HCT116 (cell line): ENCODE results near the gene PLAU. TPM values are rescaled to one million over a fixed set of nuclear protein-coding genes. Genes with fewer than 3 reads are reported as not detected.

Experiments
- ATAC-seq: fragments of 200-7000 bp; cut with Tn5 transposase; 2 replicates; pipeline ENCODE4 v1.9.1; 2020; ENCODE audit warnings: mild to moderate bottlenecking, moderate library complexity
- BruUV-seq: library from RNA; stranded (reverse); fragments of 400-500 nt; replicated peaks from 2 replicates; lab custom pipeline; 2021; lab: Mats Ljungman, UMichigan
- CTCF ChIA-PET: fragments of 300-600 bp; sonication (Branson Sonifier 250); formaldehyde crosslinking; loops from one replicate; lab custom pipeline; 2021; ENCODE audit warnings: antibody characterized with exemption; lab: Charles Lee
- POLR2A ChIA-PET: fragments of 300-600, 350-600 bp; sonication (Branson Sonifier 250); formaldehyde crosslinking; loops from one replicate; lab custom pipeline; 2021; ENCODE audit warnings: antibody characterized with exemption; lab: Charles Lee
- RAD21 ChIA-PET, 2 experiments: fragments of 300-600 bp; sonication (Branson Sonifier 250); formaldehyde crosslinking; loops; one replicate each; lab custom pipeline; 2023; ENCODE audit warnings: low total read pairs in 2 of 2; ENCODE audit not compliant: uncharacterized antibody in 2 of 2, unreplicated experiment in 2 of 2, low non-redundant PET in 1 of 2; lab: Charles Lee
- DNase-seq: peaks from one replicate; pipeline ENCODE4 v3.0.0-alpha.2; 2010; ENCODE audit warnings: low read depth, low spot score
- H2AFZ ChIP-seq: fragments of 200-600 bp; shearing (Covaris generic), sonication (generic); 2 replicates; pipeline ENCODE4 v1.6.1; 2017; ENCODE audit warnings: low read depth, mixed run types, mixed read lengths, antibody characterized with exemption, low read length; ENCODE audit not compliant: poor library complexity, severe bottlenecking
- H3K27ac ChIP-seq: 2 replicates; pipeline ENCODE4 v1.5.1; 2012; ENCODE audit warnings: low read depth, low read length
- H3K27me3 ChIP-seq: fragments of 200-600 bp; sonication (generic); 2 replicates; pipeline ENCODE4 v1.6.1; 2016; ENCODE audit warnings: mixed run types, low read length, mixed read lengths; ENCODE audit not compliant: insufficient read depth
- H3K36me3 ChIP-seq, 2 experiments: fragments of 200-500 bp in 1 of 2; fragments of 200-600 bp in 1 of 2; sonication (Bioruptor generic) in 1 of 2; sonication (generic) in 1 of 2; 2 replicates each; pipeline versions ENCODE4 v1.5.1 to v1.6.1; 2014 to 2016; ENCODE audit warnings: low read length in 2 of 2, inconsistent platforms in 1 of 2, mixed read lengths in 1 of 2, mixed run types in 1 of 2; ENCODE audit not compliant: insufficient read depth in 2 of 2, control insufficient read depth in 1 of 2
- H3K4me1 ChIP-seq, 2 experiments: fragments of 200-600 bp in 1 of 2; sonication (generic) in 1 of 2; 2 replicates each; pipeline versions ENCODE4 v1.5.1 to v1.6.1; 2012 to 2017; ENCODE audit warnings: low read length in 2 of 2, inconsistent platforms in 1 of 2, mild to moderate bottlenecking in 1 of 2, mixed read lengths in 1 of 2, mixed run types in 1 of 2, moderate library complexity in 1 of 2; ENCODE audit not compliant: insufficient read depth in 2 of 2, control insufficient read depth in 1 of 2
- H3K4me2 ChIP-seq: fragments of 200-600 bp; sonication (generic); 2 replicates; pipeline ENCODE4 v1.6.1; 2017; ENCODE audit warnings: mixed run types, low read length, mixed read lengths
- H3K4me3 ChIP-seq, 2 experiments: fragments of 200-600 bp in 1 of 2; sonication (generic) in 1 of 2; replicated peaks in 1 of 2; 2 replicates each; pipeline ENCODE4 v1.5.1; 2011 to 2016; ENCODE audit warnings: low read length in 2 of 2, control low read depth in 1 of 2, low read depth in 1 of 2, mild to moderate bottlenecking in 1 of 2, mixed read lengths in 1 of 2, mixed run types in 1 of 2
- H3K79me2 ChIP-seq: fragments of 200-600 bp; sonication (generic); 2 replicates; pipeline ENCODE4 v1.6.1; 2017; ENCODE audit warnings: mild to moderate bottlenecking, mixed run types, low read length, moderate library complexity, mixed read lengths; ENCODE audit not compliant: insufficient read depth
- H3K9ac ChIP-seq: fragments of 200-600 bp; sonication (generic); 2 replicates; pipeline ENCODE4 v1.6.1; 2016; ENCODE audit warnings: low read length, mixed read lengths
- H3K9me2 ChIP-seq: fragments of 200-600 bp; sonication (generic), shearing (Covaris generic); 2 replicates; pipeline ENCODE4 v1.6.1; 2017; ENCODE audit warnings: mixed run types, mild to moderate bottlenecking, moderate library complexity; ENCODE audit not compliant: insufficient read depth
- H3K9me3 ChIP-seq, 2 experiments: fragments of 200-500 bp in 1 of 2; fragments of 200-600 bp in 1 of 2; sonication (Bioruptor generic) in 1 of 2; sonication (generic) in 1 of 2; 2 replicates each; pipeline ENCODE4 v1.6.1; 2014 to 2017; ENCODE audit warnings: low read length in 2 of 2, mixed read lengths in 2 of 2, inconsistent platforms in 1 of 2, low read depth in 1 of 2, mild to moderate bottlenecking in 1 of 2, mixed run types in 1 of 2, moderate library complexity in 1 of 2; ENCODE audit not compliant: control insufficient read depth in 1 of 2, insufficient read depth in 1 of 2
- H4K20me1 ChIP-seq: fragments of 200-600 bp; sonication (generic), shearing (Covaris generic); 2 replicates; pipeline ENCODE4 v1.6.1; 2017; ENCODE audit warnings: mixed run types, mild to moderate bottlenecking, moderate library complexity; ENCODE audit not compliant: insufficient read depth
- ATF3 ChIP-seq: IDR thresholded peaks from 2 replicates; pipeline ENCODE4 v1.6.1; 2012
- CEBPB ChIP-seq: IDR thresholded peaks from 2 replicates; pipeline ENCODE4 v1.6.1; 2012; ENCODE audit warnings: low read depth
- EZH2 ChIP-seq: fragments of 200-600 bp; sonication (generic); IDR thresholded peaks from 2 replicates; pipeline ENCODE4 v1.6.1; 2017; ENCODE audit warnings: antibody characterized with exemption, mixed run types
- EZH2phosphoT487 ChIP-seq: fragments of 200-600 bp; IDR thresholded peaks from 2 replicates; pipeline ENCODE4 v1.6.1; 2018; ENCODE audit warnings: antibody characterized with exemption, borderline replicate concordance
- POLR2AphosphoS5 ChIP-seq: IDR thresholded peaks from 2 replicates; pipeline ENCODE4 v1.6.1; 2011; ENCODE audit warnings: mild to moderate bottlenecking, low read depth, low read length, moderate library complexity
- RAD21 ChIP-seq: IDR thresholded peaks from 2 replicates; pipeline ENCODE4 v1.6.1; 2012; ENCODE audit warnings: low read depth, mild to moderate bottlenecking
- SP1 ChIP-seq: IDR thresholded peaks from 2 replicates; pipeline ENCODE4 v1.6.1; 2012; ENCODE audit warnings: low read depth
- YY1 ChIP-seq: IDR thresholded peaks from 2 replicates; pipeline ENCODE4 v1.6.1; 2011; ENCODE audit warnings: low read length, low read depth, moderate library complexity, mild to moderate bottlenecking; ENCODE audit not compliant: insufficient replicate concordance; ENCODE audit errors: extremely low read depth
- ZBTB33 ChIP-seq: IDR thresholded peaks from 2 replicates; pipeline ENCODE4 v1.6.1; 2011; ENCODE audit warnings: mild to moderate bottlenecking, low read length, moderate library complexity; ENCODE audit not compliant: insufficient replicate concordance; ENCODE audit errors: extremely low read depth
- intact Hi-C: fragments of 100-400 bp; cut with micrococcal nuclease; formaldehyde crosslinking; loops from 2 replicates; pipeline ENCODE4 v1.10.0; 2022
- total RNA-seq: library from RNA; stranded (reverse); gene quantifications from one replicate; pipeline ENCODE4 v1.2.1, GENCODE V29; 2021; ENCODE audit not compliant: unreplicated experiment
- TF ChIP-seq, protein P1 (sequence below), 3 experiments: fragments of 200-600 bp in 1 of 3; sonication (generic) in 1 of 3; IDR thresholded peaks in 2 of 3; conservative IDR thresholded peaks in 1 of 3; 2 replicates each; pipeline ENCODE4 v1.5.1; 2012 to 2017; ENCODE audit warnings: low read depth in 2 of 3, low read length in 2 of 3, antibody characterized with exemption in 1 of 3, borderline replicate concordance in 1 of 3, control low read depth in 1 of 3, mild to moderate bottlenecking in 1 of 3, mixed read lengths in 1 of 3, mixed run types in 1 of 3, moderate library complexity in 1 of 3; ENCODE audit not compliant: insufficient read depth in 1 of 3

PLAU gene
- total RNA-seq, 1 experiment from 2014 or later, result 60.3 TPM

GRCh38 chr10:73875139-73875475, 35.8 kb upstream of the PLAU start:
- H3K9me3 ChIP-seq, result no peaks in the 10 kb centered on the region
- no peaks in the 10 kb centered on the region for H3K9me2 ChIP-seq
- ATAC-seq, result no peak
- ChIA-PET RAD21 (interaction anchor here in 1 of 2 experiments (1.0 kb wide), 1 partner anchor 1360 kb away, joined by 3 read pairs; the partner anchor contains the start of gene COMTD1), CTCF (interaction anchor here (1.1 kb wide), 1 partner anchor 112 kb away, joined by 3 read pairs; no protein-coding TSS in a partner anchor)
- H2AFZ ChIP-seq, result no peak overlapping the region
- peak overlapping the region; percentile 42 to 58 for H3K4me3 ChIP-seq
- H3K79me2 ChIP-seq, result peaks cover 30% of the 10 kb centered on the region
- H3K27ac ChIP-seq, result peak overlapping the region; percentile 67; the same call in 1 of the 2 replicates
- H3K4me2 ChIP-seq, result peak overlapping the region; percentile 92
- no peaks in the 10 kb centered on the region for H4K20me1 ChIP-seq
- intact Hi-C loops, result loop anchor here (5.0 kb wide), 1 partner anchor 103 kb away; a partner anchor contains a TSS
- BruUV-seq, result no TSS peak
- H3K27me3 ChIP-seq, result no peaks in the 10 kb centered on the region
- TF ChIP-seq EZH2 (no peak), EZH2phosphoT487 (no peak), CEBPB (no peak), ATF3 (no peak), ZBTB33 (no peak), RAD21 (no peak), YY1 (no peak), SP1 (no peak), POLR2AphosphoS5 (no peak)
- TF ChIP-seq, protein P1, sequence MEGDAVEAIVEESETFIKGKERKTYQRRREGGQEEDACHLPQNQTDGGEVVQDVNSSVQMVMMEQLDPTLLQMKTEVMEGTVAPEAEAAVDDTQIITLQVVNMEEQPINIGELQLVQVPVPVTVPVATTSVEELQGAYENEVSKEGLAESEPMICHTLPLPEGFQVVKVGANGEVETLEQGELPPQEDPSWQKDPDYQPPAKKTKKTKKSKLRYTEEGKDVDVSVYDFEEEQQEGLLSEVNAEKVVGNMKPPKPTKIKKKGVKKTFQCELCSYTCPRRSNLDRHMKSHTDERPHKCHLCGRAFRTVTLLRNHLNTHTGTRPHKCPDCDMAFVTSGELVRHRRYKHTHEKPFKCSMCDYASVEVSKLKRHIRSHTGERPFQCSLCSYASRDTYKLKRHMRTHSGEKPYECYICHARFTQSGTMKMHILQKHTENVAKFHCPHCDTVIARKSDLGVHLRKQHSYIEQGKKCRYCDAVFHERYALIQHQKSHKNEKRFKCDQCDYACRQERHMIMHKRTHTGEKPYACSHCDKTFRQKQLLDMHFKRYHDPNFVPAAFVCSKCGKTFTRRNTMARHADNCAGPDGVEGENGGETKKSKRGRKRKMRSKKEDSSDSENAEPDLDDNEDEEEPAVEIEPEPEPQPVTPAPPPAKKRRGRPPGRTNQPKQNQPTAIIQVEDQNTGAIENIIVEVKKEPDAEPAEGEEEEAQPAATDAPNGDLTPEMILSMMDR (IDR thresholded peaks at IDR 0.05 in 2 of 3, conservative IDR thresholded peaks at IDR 0.05 in 1 of 3; ENCODE audit: borderline replicate concordance in 1 of 3, insufficient read depth in 1 of 3, low read depth in 2 of 3, low read length in 2 of 3), result no peak
- TF ChIP-seq, all 23 proteins: peak for 0
- POLR2A ChIA-PET, result no interaction called here
- DNase-seq, result no peak
- peaks cover 31 to 55% of the 10 kb centered on the region in 2 experiments for H3K4me1 ChIP-seq
- peaks cover 6% of the 10 kb centered on the region in 2 experiments; a peak in 2 of 4 replicates for H3K36me3 ChIP-seq
- H3K9ac ChIP-seq, result peak overlapping the region; percentile 49
